Activated T-helper 1 cell treated with anti-CD3 and anti-CD28 coated beads, Interleukin-2, amount 50 U/mL, for 16 hours (primary cell): ENCODE measurements around the gene LPCAT4.
"Not testable (repeated sequence)": the region's sequence is repeated elsewhere in the genome, so short reads cannot be mapped to it uniquely, and the experiment has no call there.

Source experiments
- DNase-seq, 2 donors: peaks; one replicate each; pipeline ENCODE4 v3.0.0-alpha.2; 2020; ENCODE audit warnings: low read depth in 1 of 2, low spot score in 1 of 2

Gene LPCAT4

GRCh38 chr15:34364041-34364440 is 3.0 kb downstream of the LPCAT4 start:
- DNase-seq: no peak

GRCh38 chr15:34362047-34362773 is 4.8 kb downstream of the LPCAT4 start:
- DNase-seq: no peak

GRCh38 chr15:34361278-34361677 is 5.7 kb downstream of the LPCAT4 start:
- no peak for DNase-seq

- no peak for DNase-seq
These were observed 6.7 kb downstream of the LPCAT4 start for GRCh38 chr15:34360298-34360697.

GRCh38 chr15:34359416-34359815 is 7.6 kb downstream of the LPCAT4 start:
- no peak for DNase-seq

GRCh38 chr15:34358948-34359347 is 8.0 kb downstream of the LPCAT4 start:
- no peak for DNase-seq

GRCh38 chr15:34358367-34358766 is 8.6 kb downstream of the LPCAT4 start:
- DNase-seq: no peak

- DNase-seq: no peak
These were observed 9.3 kb downstream of the LPCAT4 start for GRCh38 chr15:34357653-34358052.

- DNase-seq: no peak
These were observed 11.8 kb downstream of the LPCAT4 start for GRCh38 chr15:34355241-34355640.

- DNase-seq: no peak
These were observed 12.7 kb downstream of the LPCAT4 start for GRCh38 chr15:34354286-34354685.

GRCh38 chr15:34353627-34354026 is 13.4 kb downstream of the LPCAT4 start:
- no peak for DNase-seq

- DNase-seq: not testable (repeated sequence)
These were observed 14.0 kb downstream of the LPCAT4 start for GRCh38 chr15:34352996-34353395.

- DNase-seq: no peak
These were observed 17.2 kb downstream of the LPCAT4 start for GRCh38 chr15:34349769-34350168.

GRCh38 chr15:34348735-34349300 is 18.2 kb downstream of the LPCAT4 start:
- DNase-seq: no peak

GRCh38 chr15:34347951-34348638 is 18.9 kb downstream of the LPCAT4 start:
- DNase-seq: no peak

- peak; percentile 89 to 95 for DNase-seq
These were observed 24.0 kb downstream of the LPCAT4 start, which contains the start of the genes NOP10 and NUTM1 for GRCh38 chr15:34342737-34343575. TSS of gene NOP10 (minus strand) at chr15:34343136. CDS start at chr15:34343073, 63 bp downstream. TSS of gene NUTM1 (plus strand) at chr15:34343315. CDS start at chr15:34343697, 382 bp downstream.

GRCh38 chr15:34342213-34342736 is 24.7 kb downstream of the LPCAT4 start:
- not testable (repeated sequence) for DNase-seq

- no peak for DNase-seq
These were observed 25.4 kb downstream of the LPCAT4 start for GRCh38 chr15:34341381-34342212.

- no peak for DNase-seq
These were observed 27.1 kb downstream of the LPCAT4 start for GRCh38 chr15:34339946-34340345.

GRCh38 chr15:34338347-34338746 is 28.6 kb downstream of the LPCAT4 start:
- no peak for DNase-seq
